Activated T-cell treated with anti-CD3 and anti-CD28 coated beads, Interleukin-2, amount 50 U/mL, for 1 hour (primary cell): ENCODE data around the gene TBC1D7.

Experiments used
- DNase-seq: peaks from one replicate; pipeline ENCODE4 v3.0.0-alpha.2; 2020

TBC1D7 gene

DNA sequence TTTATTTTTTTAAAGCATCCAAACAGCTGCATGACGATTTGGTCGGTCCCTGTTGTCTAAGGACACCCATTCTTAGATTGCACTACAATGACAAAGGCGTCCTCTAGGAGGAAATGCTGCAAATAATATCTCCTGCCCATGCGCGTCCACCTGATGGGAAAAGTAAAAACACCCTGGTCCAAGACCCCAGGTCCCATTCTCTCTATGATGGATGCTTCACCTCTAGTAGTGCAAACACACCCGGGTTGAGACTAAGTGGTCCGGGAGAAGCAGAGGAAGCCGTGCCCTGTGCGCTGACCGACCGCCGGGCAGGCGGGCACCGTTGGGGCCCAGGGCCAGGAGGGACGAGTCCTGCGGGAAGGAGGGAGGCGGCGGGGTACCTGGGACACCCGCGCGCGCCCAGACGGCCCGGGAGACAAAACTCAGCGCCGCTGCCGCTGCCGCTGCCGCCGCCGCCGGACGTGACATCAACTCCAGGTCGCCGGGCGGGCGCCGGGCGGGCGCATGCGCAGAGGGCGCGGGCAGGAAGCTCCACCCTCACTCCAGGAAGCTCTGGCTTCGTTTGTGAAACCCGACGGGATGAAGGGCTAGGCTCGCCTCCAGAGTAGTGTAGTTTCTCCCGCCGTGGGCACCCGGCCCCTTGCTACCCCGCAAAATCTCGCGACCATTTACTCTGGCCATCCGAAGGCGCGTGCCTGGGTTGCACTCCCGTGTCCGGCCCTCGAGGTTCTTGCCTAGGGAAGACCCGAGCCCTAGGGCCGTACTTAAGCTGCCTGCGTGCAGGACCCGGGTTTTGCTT, at the start of gene TBC1D7:
TBC1D7 (minus strand) TSS at position 462 of the 799 bp plus-strand sequence. CDS start 1,639 bp downstream, outside the sequence.
- DNase-seq = peak; percentile 95

DNA sequence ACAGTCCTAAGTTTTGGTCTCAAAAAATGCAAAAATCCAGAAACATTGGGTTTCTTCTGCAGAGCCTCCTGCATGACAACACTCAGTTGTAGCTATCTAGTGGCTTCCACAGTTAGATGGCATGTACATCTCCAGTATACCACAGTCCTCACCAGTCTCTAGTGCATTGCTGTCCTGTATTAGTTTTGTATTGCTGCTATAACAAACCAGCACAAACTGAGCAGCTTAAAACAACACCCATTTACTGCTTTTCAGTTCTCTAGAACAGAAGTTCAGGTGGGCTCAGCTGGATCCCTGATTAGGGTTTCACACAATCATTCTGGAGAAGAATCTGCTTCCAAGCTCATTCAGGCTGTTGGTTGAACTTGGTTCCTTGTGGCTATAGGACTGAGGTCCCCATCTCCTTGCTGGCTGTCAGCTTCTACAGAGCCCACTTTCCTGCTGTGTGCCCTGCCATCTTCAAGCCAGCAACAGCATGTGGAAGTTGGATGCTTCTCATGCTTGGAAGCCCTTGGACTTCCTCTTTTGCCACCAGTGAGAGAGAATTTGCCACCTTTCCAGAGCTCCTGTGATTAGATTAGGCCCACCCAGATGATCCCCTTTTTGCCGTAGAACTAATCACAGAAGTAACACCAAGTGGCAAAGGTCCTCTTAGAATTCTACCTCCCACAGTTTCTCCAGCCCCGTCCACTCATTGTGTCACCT, 48.9 kb upstream of the TBC1D7 start:
- DNase-seq = no peak

DNA sequence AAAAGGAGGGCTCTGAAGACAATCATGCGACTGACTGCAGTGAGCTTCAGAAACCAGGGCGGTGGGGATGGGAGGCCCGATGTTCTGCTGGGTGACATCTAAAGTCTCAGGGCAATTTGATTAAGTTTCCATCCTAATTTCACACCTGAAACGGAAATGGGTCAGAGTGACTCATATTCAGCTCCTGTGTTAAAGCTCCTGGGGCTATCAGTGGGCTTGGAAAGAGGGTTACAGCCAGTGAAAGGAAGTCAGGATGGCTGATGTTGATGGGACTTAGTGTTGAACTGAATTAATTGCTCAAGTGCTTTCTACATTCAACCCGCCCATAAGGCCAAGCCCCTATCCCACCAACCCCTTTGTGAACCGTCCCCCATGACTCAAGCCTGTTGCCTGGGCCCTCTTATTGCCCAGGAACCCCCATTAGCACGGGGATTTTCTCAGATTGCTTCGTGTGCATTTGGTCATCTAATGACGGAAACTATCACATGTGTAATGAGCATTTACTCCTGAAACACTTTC, 47.1 kb upstream of the TBC1D7 start:
- DNase-seq = no peak

DNA sequence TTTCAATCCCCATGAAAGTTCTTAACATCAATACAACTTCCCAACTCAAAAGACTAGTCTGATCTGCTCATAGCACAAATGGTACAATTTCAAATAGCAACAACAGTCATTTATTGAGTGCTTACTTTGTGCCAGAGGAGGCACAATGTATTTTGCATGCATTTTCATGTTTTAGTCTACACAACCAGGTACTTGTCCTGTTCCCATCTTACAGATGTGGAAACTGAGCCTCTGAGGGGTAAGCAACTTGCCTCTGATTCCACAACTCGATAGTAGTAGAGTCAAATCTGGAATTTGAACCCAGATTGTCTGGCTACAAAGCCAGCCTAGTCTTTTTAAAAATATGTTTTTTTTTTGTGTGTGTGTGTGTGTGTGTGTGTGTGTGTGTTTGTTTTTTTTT, 45.6 kb upstream of the TBC1D7 start:
- DNase-seq = no peak

DNA sequence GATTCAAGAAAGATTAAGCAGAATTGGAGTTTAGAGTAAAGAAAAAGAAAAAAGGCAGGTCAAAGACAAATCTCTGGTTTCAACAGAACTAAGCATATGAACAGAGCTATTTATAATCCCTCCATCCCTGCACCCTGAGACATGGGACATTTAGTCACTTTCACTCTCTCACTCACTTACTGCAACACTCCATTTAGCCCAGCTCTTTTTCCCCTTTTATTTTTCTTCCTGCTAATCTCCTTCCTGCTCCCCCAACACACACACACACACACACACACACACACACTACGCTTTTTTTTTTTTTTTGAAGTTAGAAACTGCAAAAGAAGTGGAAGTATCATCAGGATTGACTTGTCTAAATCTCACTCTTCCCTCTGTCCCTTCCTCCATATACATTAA, 45.1 kb upstream of the TBC1D7 start:
- DNase-seq = no peak

DNA sequence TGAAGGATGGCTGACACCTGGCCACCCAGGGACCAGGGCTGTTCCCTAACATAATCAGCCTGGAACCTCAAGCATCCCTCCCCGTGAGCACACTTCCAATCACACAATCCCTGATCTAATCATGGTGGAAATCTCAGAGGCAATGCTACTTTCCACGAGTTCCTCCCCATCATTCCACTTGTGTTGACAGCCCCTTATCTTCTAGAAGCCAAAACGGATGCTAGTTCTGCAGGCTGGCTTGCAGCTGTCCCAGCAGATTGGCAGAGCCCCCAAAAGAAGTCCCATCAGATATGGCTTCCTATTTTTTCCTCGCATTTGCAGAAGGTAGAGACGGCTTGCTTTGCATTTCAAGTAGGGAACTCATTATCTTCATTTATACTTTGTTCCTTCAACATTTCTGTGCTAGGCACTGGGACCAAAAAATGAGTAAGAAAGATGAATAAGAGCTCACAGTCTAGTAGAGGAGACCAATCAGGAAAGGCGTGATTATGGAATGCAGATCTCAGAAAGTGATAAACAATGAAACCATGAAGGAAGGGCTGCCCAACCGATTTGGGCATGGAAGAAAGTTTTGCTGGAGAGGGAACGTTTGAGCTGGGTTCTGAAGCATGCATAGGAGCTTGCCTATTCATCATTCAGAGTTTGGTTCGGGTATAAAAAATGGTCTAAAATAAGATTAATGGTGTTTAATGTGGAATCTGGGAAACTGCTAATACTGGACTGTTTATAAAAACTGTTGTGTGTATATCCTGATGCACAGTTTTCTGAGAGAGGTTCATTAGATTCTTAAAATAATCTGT, 44.6 kb upstream of the TBC1D7 start:
- DNase-seq = no peak

DNA sequence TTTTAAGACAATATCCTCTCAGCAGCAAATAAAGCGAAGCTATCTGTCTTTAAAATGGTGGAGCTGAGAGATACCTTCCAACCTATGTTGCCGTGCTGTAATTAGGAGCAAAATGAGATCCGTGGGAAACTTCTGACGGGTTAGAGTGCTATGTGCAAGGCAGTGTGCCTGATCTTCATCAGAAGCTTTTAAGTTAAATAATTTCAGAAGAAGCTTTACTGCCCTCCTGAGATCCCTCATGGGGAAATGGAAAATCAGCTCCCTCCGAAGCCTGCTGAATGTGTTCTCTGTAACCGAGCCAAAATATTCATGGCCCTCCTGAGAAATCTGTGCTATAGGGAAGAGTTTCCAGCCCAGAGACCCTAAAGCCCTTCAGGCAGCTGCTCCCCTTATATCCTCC, 43.7 kb upstream of the TBC1D7 start:
- DNase-seq = no peak

DNA sequence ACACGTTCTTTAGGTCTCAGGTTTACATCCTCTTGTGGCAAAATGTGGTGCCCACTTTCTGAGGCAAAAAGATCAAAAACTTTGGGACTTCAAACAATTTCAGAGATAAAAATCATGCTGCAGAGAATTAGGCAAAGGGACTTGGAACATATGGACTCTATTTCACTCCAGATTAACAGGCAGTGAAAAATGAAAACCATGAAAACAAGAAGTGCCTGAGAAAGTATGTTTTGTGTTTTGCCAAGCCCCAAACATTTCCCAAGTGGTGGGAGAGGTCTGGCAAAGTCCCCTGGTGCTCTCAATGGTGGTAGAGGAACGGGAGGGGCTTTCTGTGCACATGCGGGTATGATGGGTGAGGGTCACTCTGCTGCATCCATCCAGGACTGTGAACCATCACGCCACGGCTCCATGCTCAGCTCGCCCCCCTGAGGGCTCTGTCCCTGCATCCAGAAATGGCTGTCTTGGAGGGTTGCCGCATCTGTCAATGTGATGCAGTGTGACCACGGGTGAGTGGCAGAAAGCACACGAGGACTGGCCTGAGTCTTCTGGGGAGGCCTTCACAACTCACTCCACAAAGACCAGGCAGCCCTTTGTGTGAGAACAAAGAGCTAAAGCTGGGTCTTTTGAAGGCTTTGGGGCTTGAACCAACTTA, 43.2 kb upstream of the TBC1D7 start:
- DNase-seq = no peak

DNA sequence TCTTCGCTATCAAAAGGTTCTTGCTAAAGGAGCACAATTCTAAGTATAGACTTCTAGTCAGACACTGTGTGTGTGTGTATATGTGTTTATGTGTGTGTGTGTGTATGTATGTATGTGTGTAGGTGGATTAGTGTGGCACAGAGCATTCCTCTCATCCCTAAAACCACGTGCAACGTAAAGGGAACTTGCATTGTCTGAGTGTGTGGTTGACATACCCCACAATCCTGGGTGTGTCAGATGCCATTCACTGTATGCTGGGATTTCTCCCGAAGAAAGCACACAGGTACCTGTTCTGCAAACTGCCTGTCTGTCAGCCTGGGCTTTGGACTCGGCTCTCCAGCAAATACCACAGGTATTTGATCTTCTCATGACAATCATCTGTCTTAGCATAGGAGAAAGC, 42.3 kb upstream of the TBC1D7 start:
- DNase-seq = no peak

DNA sequence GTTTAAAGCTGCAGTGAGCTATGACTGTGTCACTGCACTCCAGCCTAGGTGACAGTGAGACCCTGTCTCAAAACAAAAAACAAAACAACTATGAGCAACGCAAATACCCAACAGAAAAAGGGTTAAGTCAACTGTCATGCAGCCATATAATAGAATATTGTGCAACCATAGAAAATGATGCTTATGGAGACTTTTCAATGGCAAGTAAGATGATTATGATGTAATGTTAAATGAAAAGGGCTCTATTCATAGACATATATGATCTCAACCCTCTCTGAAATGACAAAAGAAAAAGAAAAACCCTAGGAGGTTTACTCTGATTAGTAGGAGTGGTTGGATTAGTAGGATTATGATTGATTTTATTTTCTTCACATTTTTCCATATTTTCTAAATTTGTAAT, 41.3 kb upstream of the TBC1D7 start:
- DNase-seq = no peak

DNA sequence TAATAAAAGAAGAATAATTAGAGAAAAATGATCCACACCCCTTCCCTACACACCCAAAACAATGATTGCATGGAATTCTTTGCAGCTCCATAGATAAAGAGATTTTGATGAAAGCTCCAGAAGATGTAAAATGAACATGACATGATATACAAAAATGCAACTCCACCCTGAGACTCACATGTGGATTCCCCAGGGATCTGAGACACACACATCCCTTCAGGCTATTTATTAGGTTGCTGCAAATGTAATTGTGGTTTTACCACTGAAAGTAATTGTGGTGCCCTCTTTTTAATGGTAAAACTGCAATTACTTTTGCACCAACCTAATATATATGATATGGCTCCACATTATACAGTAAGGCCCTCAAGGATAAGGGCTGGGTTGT, 40.4 kb upstream of the TBC1D7 start:
- no peak for DNase-seq

DNA sequence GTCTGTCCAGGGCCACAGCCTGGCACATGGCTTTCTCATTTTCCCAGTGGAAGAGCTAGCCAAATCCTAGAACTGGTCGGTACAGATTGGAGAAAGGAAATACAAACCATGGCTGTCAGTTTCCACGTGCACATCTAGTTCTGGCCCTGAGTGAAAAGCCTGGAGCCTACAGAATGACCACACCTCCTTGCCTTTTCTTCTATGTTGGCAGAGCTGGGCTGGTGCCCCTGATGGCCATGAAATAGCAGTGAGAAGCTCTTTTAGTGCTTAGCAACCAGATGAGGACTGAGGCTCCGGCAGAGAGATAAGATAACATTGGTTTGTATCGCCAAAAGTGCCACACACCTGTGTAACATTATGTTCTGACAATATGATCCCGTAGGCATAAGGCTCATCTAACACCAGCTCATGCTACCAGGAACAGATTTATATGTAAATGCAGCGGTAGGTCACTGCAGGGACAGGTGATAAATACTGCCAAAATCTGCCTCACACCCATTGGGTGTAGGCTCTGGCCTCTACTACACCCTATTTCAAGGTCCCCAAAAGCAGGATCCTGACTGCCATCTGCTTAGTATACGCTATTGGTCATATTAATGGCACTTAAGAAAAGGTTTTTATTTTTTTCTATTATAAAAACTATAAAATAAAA, 39.9 kb upstream of the TBC1D7 start:
- DNase-seq = no peak

DNA sequence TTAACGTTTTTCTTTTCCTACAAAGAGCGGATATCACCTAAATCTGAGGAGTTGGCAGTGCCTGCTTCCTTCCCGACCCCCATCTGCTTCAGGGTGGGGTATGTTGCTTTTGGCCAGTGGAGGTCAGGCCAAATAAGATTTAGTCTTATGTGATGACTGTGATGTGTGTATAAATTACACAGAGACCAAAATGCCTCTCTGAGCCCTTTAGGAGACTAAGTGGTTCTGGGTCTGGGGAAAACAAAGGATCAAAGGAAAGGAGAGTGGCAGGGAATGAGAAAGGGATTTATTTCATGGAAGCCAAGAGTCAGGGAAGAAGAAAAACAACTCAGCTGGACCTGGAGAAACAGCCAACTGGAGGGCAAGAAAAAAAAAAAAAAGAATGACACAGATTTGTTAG, 39.1 kb upstream of the TBC1D7 start:
- no peak for DNase-seq

DNA sequence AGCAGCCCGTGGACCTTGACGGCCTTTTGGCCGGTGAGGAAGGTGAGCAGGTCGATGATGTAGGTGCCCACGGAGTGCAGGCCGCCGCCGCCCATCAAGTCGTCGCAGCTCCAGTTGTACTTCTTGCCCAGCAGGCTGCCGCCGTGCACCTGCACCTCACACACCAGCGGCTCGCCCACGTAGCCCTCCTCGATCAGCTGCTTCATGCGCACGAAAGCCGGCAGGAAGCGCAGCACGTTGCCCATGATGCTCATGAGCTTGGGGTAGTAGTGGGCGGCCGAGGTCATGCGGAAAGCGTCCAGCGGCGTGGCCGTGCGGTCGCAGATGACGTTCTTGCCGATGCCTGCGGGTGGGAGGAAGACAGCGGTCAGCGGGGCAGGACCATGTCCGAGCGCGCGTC, 37.0 kb upstream of the TBC1D7 start:
- no peak for DNase-seq

DNA sequence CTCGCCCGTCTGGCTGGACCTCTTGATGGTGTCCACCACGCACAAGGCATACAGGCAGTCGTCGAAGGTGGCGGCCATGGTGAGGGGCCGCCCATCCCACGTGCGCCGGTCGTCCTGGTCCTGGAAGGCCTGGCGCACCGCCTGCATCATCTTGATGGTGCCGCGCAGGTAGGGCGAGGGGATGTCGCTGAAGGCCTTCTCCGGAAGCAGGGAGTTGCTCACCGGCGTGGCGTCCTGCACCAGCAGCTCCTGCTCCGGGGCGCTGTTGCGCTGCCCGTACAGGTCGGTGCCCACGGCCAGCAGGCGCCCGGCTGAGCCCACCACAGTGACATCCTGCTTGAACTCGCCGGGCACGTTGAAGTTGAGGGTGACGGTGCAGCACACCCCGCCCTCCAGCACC, 36.5 kb upstream of the TBC1D7 start:
- no peak for DNase-seq

DNA sequence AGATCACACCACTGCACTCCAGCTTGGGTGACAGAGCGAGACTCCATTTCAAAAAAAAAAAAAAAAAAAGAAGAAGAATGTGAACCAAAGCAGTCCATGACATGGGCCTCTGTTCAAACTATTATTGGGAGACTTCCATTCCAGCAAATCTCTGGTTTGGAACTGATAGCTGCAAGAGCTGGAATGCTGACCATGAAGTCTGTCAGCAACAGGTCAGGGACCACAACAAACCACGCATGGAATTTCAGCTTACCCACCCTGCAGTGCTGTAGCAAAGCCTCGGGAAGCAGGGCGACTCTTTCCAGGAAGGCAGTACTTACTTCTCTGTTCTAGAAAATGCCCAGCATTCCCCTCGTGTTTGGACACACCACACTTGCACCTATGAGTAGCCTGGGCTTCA, 34.1 kb upstream of the TBC1D7 start:
- no peak for DNase-seq

DNA sequence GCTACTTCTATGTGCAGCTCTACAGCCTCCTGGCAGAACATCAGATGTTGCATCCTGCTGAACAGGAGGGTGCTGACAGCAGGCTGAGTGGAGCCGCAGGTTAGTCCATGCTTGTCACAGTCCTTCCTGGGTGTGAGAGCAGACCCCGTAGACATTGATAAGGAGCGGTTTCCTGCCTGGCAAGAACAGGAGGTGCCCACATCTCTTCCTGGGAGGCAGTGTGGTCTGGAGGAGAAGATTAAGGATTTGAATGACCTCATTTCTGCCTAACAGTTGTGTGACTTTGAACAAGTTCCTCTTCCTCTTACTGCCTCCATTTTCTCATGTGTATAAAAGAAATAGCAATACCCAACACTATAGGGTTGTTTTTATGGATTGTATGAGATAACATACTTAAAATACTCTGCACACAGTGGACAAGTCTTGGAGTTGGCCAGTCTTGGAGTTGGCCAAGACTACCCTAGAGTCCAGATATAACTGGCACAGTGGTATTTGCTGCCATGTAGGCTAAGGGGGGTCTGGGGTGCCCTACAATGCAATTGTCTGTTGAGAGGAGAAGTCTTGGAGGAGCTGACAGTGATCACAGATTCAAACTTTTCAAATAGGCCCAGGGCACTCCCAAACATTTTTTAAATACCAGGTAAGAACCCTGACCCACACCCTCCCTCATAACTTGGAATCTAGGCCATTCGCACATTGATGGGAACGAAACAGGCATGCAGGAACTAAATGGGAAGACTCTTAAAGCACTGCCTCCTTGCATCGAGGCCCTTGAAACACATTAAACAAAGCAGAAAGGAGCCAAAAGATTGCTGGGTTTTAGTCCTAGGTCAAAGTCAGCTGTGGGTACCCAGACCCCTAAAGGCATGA, 32.6 kb upstream of the TBC1D7 start:
- DNase-seq = no peak

DNA sequence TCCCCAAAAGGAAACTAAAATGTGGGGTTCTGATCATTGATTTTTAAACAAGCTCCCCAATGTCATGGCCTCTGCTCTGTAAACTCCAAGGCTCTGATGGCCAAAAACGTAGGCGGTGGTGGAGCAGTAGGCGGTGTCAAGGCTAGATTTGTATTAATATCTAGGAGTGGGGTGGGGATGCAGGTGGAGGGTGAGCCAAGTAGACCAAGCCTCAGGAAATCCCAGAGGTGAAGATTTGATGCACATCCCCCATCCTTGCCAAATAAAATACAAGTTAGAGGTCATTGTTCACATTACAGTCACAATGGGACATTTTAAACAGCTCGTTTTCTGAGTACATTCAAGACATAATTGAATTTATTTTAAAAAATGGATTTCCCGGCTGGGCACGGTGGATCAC, 30.9 kb upstream of the TBC1D7 start:
- no peak for DNase-seq

DNA sequence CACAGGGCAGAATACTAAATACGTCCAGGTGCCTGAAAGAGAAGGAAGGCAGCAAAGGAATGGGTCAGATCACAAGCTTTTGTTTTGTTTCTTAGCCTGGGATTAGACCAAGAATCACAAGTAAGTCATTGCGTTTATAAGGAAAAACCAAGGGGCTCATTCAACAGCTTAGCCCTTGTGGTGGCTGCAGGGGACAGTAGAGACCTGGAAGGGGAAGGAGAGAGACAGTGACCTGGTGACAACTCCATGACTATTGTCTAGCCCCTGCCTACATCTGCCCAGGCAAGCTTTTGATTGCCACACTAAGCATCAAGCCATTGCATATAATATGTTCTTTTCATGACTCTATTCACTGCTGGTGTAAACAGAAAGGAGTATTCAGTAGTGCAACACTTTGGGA, 30.2 kb upstream of the TBC1D7 start:
- DNase-seq = no peak

DNA sequence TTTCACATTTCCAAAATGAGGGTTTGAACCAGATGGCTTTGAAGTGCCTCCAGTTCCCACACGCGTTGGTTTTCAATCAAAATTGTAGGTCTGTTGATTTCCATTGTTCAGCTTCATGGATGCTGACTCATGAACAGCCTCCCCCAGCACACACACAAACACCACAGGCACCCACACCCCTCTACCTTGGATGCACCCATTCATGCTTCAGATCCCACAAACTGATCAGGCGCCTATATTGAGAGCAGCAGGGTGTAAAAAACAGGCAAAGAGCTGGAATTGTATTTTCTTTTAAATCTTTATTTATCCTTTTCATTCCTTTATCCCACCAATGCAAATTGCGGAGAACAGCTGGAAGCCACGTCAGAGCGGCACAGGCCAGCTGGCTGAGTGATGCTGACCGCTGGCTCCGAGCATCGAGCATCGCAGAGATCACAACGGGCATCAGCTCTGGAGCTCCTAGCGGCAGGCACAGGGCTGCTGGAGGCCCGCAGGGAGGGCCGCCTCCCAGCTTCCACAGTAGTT, 29.3 kb upstream of the TBC1D7 start:
- DNase-seq = no peak
